SK-N-SH (cell line): ENCODE data around the gene SCGN. TPM values are rescaled to one million over a fixed set of nuclear protein-coding genes. Genes with fewer than 3 reads are reported as not detected.

Experiments
- CTCF ChIA-PET: fragments of 300-600, 350-600 bp; formaldehyde crosslinking; extraction: SDS; loops from one replicate; lab custom pipeline; 2021; lab: Yijun Ruan, JAX
- POLR2A ChIA-PET: fragments of 350-600 bp; sonication (Branson Sonifier 250); formaldehyde crosslinking; extraction: SDS; loops from one replicate; lab custom pipeline; 2020; ENCODE audit warnings: antibody characterized with exemption, inconsistent platforms; lab: Yijun Ruan, JAX
- DNase-seq: peaks from one replicate; pipeline ENCODE4 v3.0.0; 2012
- H2AFZ ChIP-seq: fragments of 200-600 bp; sonication (generic); 2 replicates; pipeline ENCODE4 v1.8.1; 2016; ENCODE audit warnings: antibody characterized with exemption, mild to moderate bottlenecking, low read depth
- H3F3A ChIP-seq: fragments of 200-600 bp; sonication (generic); replicated peaks from 2 replicates; pipeline ENCODE3; 2016; ENCODE audit warnings: antibody characterized with exemption, mild to moderate bottlenecking; ENCODE audit not compliant: insufficient read depth
- H3K27ac ChIP-seq, 2 experiments: fragments of 200-500 bp in 1 of 2; fragments of 200-600 bp in 1 of 2; sonication (Bioruptor generic) in 1 of 2; sonication (generic), shearing (Covaris generic) in 1 of 2; 2 replicates each; pipeline versions ENCODE4 v1.5.1 to v1.6.1; 2014 to 2016; ENCODE audit warnings: low read depth in 2 of 2, inconsistent platforms in 1 of 2, low read length in 1 of 2, mild to moderate bottlenecking in 1 of 2, mixed read lengths in 1 of 2
- H3K27me3 ChIP-seq: fragments of 200-600 bp; sonication (generic), shearing (Covaris generic); 2 replicates; pipeline ENCODE4 v1.6.1; 2016; ENCODE audit warnings: mixed run types; ENCODE audit not compliant: insufficient read depth
- H3K36me3 ChIP-seq, 2 experiments: fragments of 200-500 bp in 1 of 2; fragments of 200-600 bp in 1 of 2; sonication (Bioruptor generic) in 1 of 2; sonication (generic) in 1 of 2; replicated peaks in 1 of 2; 2 replicates each; pipeline versions ENCODE3 to v1.5.1; 2014 to 2016; ENCODE audit warnings: low read length in 1 of 2, mild to moderate bottlenecking in 1 of 2; ENCODE audit not compliant: insufficient read depth in 2 of 2, control insufficient read depth in 1 of 2
- H3K4me1 ChIP-seq, 2 experiments: fragments of 200-500 bp in 1 of 2; fragments of 200-600 bp in 1 of 2; sonication (Bioruptor generic) in 1 of 2; sonication (generic), shearing (Covaris generic) in 1 of 2; 2 replicates each; pipeline versions ENCODE4 v1.5.1 to v1.6.1; 2014 to 2016; ENCODE audit warnings: low read depth in 1 of 2, low read length in 1 of 2, mixed run types in 1 of 2; ENCODE audit not compliant: insufficient read depth in 2 of 2, control insufficient read depth in 1 of 2
- H3K4me2 ChIP-seq: fragments of 200-600 bp; sonication (generic), shearing (Covaris generic); 2 replicates; pipeline ENCODE4 v1.6.1; 2017; ENCODE audit warnings: mixed run types
- H3K4me3 ChIP-seq, 2 experiments: fragments of 200-500 bp in 1 of 2; fragments of 200-600 bp in 1 of 2; sonication (Bioruptor generic) in 1 of 2; sonication (generic), shearing (Covaris generic) in 1 of 2; 2 replicates each; pipeline versions ENCODE4 v1.5.1 to v1.8.1; 2014 to 2016; ENCODE audit warnings: low read depth in 2 of 2, inconsistent platforms in 1 of 2, low read length in 1 of 2, mild to moderate bottlenecking in 1 of 2, mixed read lengths in 1 of 2, moderate library complexity in 1 of 2
- H3K79me2 ChIP-seq: fragments of 200-600 bp; sonication (generic); 2 replicates; pipeline ENCODE4 v1.8.1; 2017; ENCODE audit warnings: mild to moderate bottlenecking; ENCODE audit not compliant: insufficient read depth
- H3K9ac ChIP-seq: fragments of 200-600 bp; sonication (generic); 2 replicates; pipeline ENCODE4 v1.6.1; 2017; ENCODE audit warnings: mixed run types
- H3K9me2 ChIP-seq: fragments of 200-600 bp; sonication (generic); 2 replicates; pipeline ENCODE4 v1.6.1; 2017; ENCODE audit warnings: mixed run types
- H3K9me3 ChIP-seq: fragments of 200-600 bp; sonication (generic); 2 replicates; pipeline ENCODE4 v1.6.1; 2017; ENCODE audit warnings: mixed run types, mild to moderate bottlenecking, moderate library complexity
- H4K20me1 ChIP-seq: fragments of 200-600 bp; sonication (generic); 2 replicates; pipeline ENCODE4 v1.6.1; 2017; ENCODE audit warnings: mild to moderate bottlenecking, mixed run types; ENCODE audit not compliant: insufficient read depth
- CHD2 ChIP-seq: fragments of 150-350 bp; IDR thresholded peaks from 2 replicates; pipeline ENCODE4 v1.6.1; 2018; ENCODE audit warnings: low read length; ENCODE audit not compliant: partially characterized antibody
- EZH2phosphoT487 ChIP-seq: fragments of 200-600 bp; sonication (generic); IDR thresholded peaks from 2 replicates; pipeline ENCODE4 v1.6.1; 2017; ENCODE audit warnings: low read depth, mixed run types, mild to moderate bottlenecking, antibody characterized with exemption, moderate library complexity, borderline replicate concordance
- FOXJ3 ChIP-seq: sonication (generic); formaldehyde crosslinking; IDR thresholded peaks from 2 replicates; pipeline ENCODE4 v1.5.1; 2020; ENCODE audit warnings: mild to moderate bottlenecking, missing genetic modification reagents
- POLR2AphosphoS5 ChIP-seq: IDR thresholded peaks from 2 replicates; pipeline ENCODE4 v1.6.1; 2012; ENCODE audit warnings: low read depth, low read length
- RFX5 ChIP-seq: IDR thresholded peaks from 2 replicates; pipeline ENCODE4 v1.6.1; 2012; ENCODE audit warnings: mild to moderate bottlenecking, improper control_type of control experiment, low read length
- SMC3 ChIP-seq: IDR thresholded peaks from 2 replicates; pipeline ENCODE4 v1.6.1; 2012; ENCODE audit warnings: low read depth, low read length, improper control_type of control experiment
- TEAD4 ChIP-seq: IDR thresholded peaks from 2 replicates; pipeline ENCODE4 v1.4.0; 2012; ENCODE audit warnings: mild to moderate bottlenecking, borderline replicate concordance; ENCODE audit not compliant: insufficient read depth
- YY1 ChIP-seq: IDR thresholded peaks from 2 replicates; pipeline ENCODE4 v1.4.0; 2012; ENCODE audit warnings: low read depth, mild to moderate bottlenecking
- WGBS: methylation state at CpG from one replicate; pipeline ENCODE4 v1.1.6; 2017; ENCODE audit warnings: low lambda C conversion rate; 5-methylcytosine and 5-hydroxymethylcytosine counted together
- polyA plus RNA-seq, 3 experiments: library from polyadenylated mRNA; depleted of rRNA; stranded (reverse); fragments of >200 nt; gene quantifications; 2 replicates each; pipeline ENCODE4 v1.2.3, GENCODE V29; 2012
- TF ChIP-seq, protein P1 (sequence below): IDR thresholded peaks from 2 replicates; pipeline ENCODE4 v1.4.0; 2012; ENCODE audit warnings: low read depth, borderline replicate concordance
- TF ChIP-seq, protein P2 (sequence below): IDR thresholded peaks from 2 replicates; pipeline ENCODE4 v1.4.0; 2012; ENCODE audit warnings: low read depth, borderline replicate concordance
- TF ChIP-seq, protein P3 (sequence below): fragments of 150-350 bp; IDR thresholded peaks from 2 replicates; pipeline ENCODE4 v1.6.1; 2017; ENCODE audit warnings: antibody characterized with exemption, low read length, low read depth, borderline replicate concordance
- TF ChIP-seq, protein P4 (sequence below): fragments of 150-350 bp; IDR thresholded peaks from 2 replicates; pipeline ENCODE4 v1.6.1; 2016; ENCODE audit warnings: mild to moderate bottlenecking, low read depth, low read length
- TF ChIP-seq, protein P5 (sequence below): IDR thresholded peaks from 2 replicates; pipeline ENCODE4 v1.6.1; 2012; ENCODE audit warnings: mild to moderate bottlenecking, low read depth, low read length, moderate library complexity

Gene SCGN
- polyA plus RNA-seq, 1 of the 3 experiments (the other 2 are of a cell fraction), result not detected

DNA sequence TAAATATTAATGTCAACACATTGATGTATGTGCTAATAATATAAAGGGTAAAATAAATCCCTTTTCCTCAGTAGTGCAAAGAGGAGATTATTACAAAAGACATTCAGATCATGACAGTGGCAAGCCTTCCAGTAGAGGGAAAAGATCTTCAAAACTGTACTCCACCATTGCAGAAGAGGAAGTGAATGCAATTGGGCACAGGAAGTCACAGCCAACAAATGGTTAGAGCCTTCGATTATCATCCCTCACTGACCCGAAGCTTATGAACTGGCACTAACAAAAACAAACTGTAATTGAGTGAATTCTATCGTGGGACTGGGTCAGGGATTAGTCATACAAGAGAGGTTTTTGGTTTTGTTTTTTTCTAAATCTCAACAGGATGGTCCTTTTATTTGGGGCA, 39.3 kb upstream of the SCGN start:
- no peak for DNase-seq
- CTCF ChIA-PET, result interaction anchor here (1.3 kb wide), 1 partner anchor 11 kb away, joined by 4 read pairs; no protein-coding TSS in a partner anchor
- TF ChIP-seq EZH2phosphoT487 (no peak), YY1 (no peak), POLR2AphosphoS5 (no peak), FOXJ3 (CRISPR knock-in tag) (no peak), SMC3 (no peak), RFX5 (no peak)
- TF ChIP-seq, all 33 proteins: peak for 0

DNA sequence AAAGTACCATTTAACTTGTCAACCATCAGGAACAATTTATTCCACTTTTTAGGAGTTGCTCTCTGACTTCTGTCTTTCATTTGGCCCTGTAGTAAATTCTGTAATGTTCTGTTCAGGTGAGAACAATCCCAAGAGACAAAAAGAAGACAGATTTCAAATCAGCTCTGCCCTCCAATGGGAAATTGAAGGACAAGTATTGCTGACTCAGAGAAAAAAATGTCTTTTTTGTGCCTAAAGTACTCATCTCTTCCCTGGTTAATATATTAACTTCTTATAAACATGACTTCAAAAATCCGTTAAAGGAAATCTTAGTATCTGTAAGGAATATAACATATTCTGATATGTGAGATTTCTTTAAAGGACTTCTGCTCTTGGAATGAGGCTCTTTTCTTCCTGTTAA, 38.6 kb upstream of the SCGN start:
- H2AFZ ChIP-seq, result no peak overlapping the region
- H3K36me3 ChIP-seq, result no peaks in the 10 kb centered on the region
- H3K27ac ChIP-seq, result no peak overlapping the region
- ChIA-PET CTCF (interaction anchor here (1.2 kb wide), 1 partner anchor 348 kb away, joined by 3 read pairs; no protein-coding TSS in a partner anchor), POLR2A (no interaction called here)
- no peaks in the 10 kb centered on the region for H3K9me2 ChIP-seq
- DNase-seq, result no peak
- H3F3A ChIP-seq, result no peaks in the 10 kb centered on the region
- H3K79me2 ChIP-seq, result no peaks in the 10 kb centered on the region
- no peaks in the 10 kb centered on the region for H4K20me1 ChIP-seq
- no peak overlapping the region for H3K9ac ChIP-seq
- H3K4me2 ChIP-seq, result no peak overlapping the region
- H3K27me3 ChIP-seq, result no peaks in the 10 kb centered on the region
- TF ChIP-seq, protein P1, sequence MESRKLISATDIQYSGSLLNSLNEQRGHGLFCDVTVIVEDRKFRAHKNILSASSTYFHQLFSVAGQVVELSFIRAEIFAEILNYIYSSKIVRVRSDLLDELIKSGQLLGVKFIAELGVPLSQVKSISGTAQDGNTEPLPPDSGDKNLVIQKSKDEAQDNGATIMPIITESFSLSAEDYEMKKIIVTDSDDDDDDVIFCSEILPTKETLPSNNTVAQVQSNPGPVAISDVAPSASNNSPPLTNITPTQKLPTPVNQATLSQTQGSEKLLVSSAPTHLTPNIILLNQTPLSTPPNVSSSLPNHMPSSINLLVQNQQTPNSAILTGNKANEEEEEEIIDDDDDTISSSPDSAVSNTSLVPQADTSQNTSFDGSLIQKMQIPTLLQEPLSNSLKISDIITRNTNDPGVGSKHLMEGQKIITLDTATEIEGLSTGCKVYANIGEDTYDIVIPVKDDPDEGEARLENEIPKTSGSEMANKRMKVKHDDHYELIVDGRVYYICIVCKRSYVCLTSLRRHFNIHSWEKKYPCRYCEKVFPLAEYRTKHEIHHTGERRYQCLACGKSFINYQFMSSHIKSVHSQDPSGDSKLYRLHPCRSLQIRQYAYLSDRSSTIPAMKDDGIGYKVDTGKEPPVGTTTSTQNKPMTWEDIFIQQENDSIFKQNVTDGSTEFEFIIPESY, result no peak
- TF ChIP-seq, protein P2, sequence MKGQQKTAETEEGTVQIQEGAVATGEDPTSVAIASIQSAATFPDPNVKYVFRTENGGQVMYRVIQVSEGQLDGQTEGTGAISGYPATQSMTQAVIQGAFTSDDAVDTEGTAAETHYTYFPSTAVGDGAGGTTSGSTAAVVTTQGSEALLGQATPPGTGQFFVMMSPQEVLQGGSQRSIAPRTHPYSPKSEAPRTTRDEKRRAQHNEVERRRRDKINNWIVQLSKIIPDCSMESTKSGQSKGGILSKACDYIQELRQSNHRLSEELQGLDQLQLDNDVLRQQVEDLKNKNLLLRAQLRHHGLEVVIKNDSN, result no peak
- TF ChIP-seq, protein P3, sequence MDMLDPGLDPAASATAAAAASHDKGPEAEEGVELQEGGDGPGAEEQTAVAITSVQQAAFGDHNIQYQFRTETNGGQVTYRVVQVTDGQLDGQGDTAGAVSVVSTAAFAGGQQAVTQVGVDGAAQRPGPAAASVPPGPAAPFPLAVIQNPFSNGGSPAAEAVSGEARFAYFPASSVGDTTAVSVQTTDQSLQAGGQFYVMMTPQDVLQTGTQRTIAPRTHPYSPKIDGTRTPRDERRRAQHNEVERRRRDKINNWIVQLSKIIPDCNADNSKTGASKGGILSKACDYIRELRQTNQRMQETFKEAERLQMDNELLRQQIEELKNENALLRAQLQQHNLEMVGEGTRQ, result no peak
- TF ChIP-seq TEAD4 (no peak), CHD2 (no peak)
- TF ChIP-seq, protein P4, sequence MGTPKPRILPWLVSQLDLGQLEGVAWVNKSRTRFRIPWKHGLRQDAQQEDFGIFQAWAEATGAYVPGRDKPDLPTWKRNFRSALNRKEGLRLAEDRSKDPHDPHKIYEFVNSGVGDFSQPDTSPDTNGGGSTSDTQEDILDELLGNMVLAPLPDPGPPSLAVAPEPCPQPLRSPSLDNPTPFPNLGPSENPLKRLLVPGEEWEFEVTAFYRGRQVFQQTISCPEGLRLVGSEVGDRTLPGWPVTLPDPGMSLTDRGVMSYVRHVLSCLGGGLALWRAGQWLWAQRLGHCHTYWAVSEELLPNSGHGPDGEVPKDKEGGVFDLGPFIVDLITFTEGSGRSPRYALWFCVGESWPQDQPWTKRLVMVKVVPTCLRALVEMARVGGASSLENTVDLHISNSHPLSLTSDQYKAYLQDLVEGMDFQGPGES, result no peak
- TF ChIP-seq, protein P5, sequence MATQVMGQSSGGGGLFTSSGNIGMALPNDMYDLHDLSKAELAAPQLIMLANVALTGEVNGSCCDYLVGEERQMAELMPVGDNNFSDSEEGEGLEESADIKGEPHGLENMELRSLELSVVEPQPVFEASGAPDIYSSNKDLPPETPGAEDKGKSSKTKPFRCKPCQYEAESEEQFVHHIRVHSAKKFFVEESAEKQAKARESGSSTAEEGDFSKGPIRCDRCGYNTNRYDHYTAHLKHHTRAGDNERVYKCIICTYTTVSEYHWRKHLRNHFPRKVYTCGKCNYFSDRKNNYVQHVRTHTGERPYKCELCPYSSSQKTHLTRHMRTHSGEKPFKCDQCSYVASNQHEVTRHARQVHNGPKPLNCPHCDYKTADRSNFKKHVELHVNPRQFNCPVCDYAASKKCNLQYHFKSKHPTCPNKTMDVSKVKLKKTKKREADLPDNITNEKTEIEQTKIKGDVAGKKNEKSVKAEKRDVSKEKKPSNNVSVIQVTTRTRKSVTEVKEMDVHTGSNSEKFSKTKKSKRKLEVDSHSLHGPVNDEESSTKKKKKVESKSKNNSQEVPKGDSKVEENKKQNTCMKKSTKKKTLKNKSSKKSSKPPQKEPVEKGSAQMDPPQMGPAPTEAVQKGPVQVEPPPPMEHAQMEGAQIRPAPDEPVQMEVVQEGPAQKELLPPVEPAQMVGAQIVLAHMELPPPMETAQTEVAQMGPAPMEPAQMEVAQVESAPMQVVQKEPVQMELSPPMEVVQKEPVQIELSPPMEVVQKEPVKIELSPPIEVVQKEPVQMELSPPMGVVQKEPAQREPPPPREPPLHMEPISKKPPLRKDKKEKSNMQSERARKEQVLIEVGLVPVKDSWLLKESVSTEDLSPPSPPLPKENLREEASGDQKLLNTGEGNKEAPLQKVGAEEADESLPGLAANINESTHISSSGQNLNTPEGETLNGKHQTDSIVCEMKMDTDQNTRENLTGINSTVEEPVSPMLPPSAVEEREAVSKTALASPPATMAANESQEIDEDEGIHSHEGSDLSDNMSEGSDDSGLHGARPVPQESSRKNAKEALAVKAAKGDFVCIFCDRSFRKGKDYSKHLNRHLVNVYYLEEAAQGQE, result no peak
- 95% methylated on average over 1 of the region's 1 CpG for WGBS
- no peaks in the 10 kb centered on the region for H3K9me3 ChIP-seq
- H3K4me3 ChIP-seq, result no peak overlapping the region
- no peaks in the 10 kb centered on the region for H3K4me1 ChIP-seq

More for the DNA sequence above, 39.3 kb upstream of the SCGN start:
- WGBS, result 91% methylated on average over 3 of the region's 3 CpGs
- H3K27me3 ChIP-seq, result no peaks in the 10 kb centered on the region
- POLR2A ChIA-PET, result no interaction called here
- H3K4me1 ChIP-seq, result no peaks in the 10 kb centered on the region
- H4K20me1 ChIP-seq, result no peaks in the 10 kb centered on the region
- H3K4me2 ChIP-seq, result no peak overlapping the region
- H3K36me3 ChIP-seq, result no peaks in the 10 kb centered on the region
- no peaks in the 10 kb centered on the region for H3K9me2 ChIP-seq
- H2AFZ ChIP-seq, result no peak overlapping the region
- no peak overlapping the region for H3K4me3 ChIP-seq
- H3K9ac ChIP-seq, result no peak overlapping the region
- H3F3A ChIP-seq, result no peaks in the 10 kb centered on the region
- H3K79me2 ChIP-seq, result no peaks in the 10 kb centered on the region
- no peaks in the 10 kb centered on the region for H3K9me3 ChIP-seq
- H3K27ac ChIP-seq, result no peak overlapping the region
